Middle frontal gyrus (tissue), 1 donor: ENCODE results near the gene TAF3.

Experiments
- DNase-seq: peaks from one replicate; pipeline ENCODE4 v3.0.0-alpha.2; 2015; ENCODE audit warnings: low spot score; ENCODE audit errors: extremely low spot score

TAF3 gene

GRCh38 chr10:8056378-8056777 is 238.1 kb downstream of the TAF3 start:
- DNase-seq: no peak

GRCh38 chr10:8056871-8057331 is 238.6 kb downstream of the TAF3 start:
- no peak for DNase-seq

GRCh38 chr10:8057636-8058273 is 239.4 kb downstream of the TAF3 start:
- DNase-seq: no peak

- no peak for DNase-seq
These were observed 240.2 kb downstream of the TAF3 start for GRCh38 chr10:8058274-8059111.

GRCh38 chr10:8059191-8059936 is 241.1 kb downstream of the TAF3 start:
- DNase-seq: no peak

- no peak for DNase-seq
These were observed 241.9 kb downstream of the TAF3 start for GRCh38 chr10:8060010-8060703.

GRCh38 chr10:8060704-8061121 is 242.4 kb downstream of the TAF3 start:
- no peak for DNase-seq

- DNase-seq: no peak
These were observed 243.2 kb downstream of the TAF3 start for GRCh38 chr10:8061274-8062211.

- DNase-seq: no peak
These were observed 245.0 kb downstream of the TAF3 start for GRCh38 chr10:8063128-8063908.

- DNase-seq: no peak
These were observed 245.6 kb downstream of the TAF3 start for GRCh38 chr10:8063935-8064334.

GRCh38 chr10:8064436-8064835 is 246.1 kb downstream of the TAF3 start:
- no peak for DNase-seq

GRCh38 chr10:8065651-8066050 is 247.3 kb downstream of the TAF3 start:
- no peak for DNase-seq

- no peak for DNase-seq
These were observed 247.8 kb downstream of the TAF3 start for GRCh38 chr10:8066124-8066523.
